Mucosa of gallbladder (tissue), 1 donor: ENCODE data around the gene MCRIP2. TPM values are rescaled to one million over a fixed set of nuclear protein-coding genes. Genes with fewer than 3 reads are reported as not detected.

ENCODE experiments used
- DNase-seq: peaks from one replicate; pipeline ENCODE4 v3.0.0-alpha.2; 2020; ENCODE audit warnings: low spot score
- total RNA-seq: library from RNA; stranded (reverse); gene quantifications from one replicate; pipeline ENCODE4 v1.2.1, GENCODE V29; 2021
- donor health status: DM: no; HTN: no; CAD: no.

Gene MCRIP2
- total RNA-seq, 1 donor from 2014 or later = 67.6 TPM

DNA sequence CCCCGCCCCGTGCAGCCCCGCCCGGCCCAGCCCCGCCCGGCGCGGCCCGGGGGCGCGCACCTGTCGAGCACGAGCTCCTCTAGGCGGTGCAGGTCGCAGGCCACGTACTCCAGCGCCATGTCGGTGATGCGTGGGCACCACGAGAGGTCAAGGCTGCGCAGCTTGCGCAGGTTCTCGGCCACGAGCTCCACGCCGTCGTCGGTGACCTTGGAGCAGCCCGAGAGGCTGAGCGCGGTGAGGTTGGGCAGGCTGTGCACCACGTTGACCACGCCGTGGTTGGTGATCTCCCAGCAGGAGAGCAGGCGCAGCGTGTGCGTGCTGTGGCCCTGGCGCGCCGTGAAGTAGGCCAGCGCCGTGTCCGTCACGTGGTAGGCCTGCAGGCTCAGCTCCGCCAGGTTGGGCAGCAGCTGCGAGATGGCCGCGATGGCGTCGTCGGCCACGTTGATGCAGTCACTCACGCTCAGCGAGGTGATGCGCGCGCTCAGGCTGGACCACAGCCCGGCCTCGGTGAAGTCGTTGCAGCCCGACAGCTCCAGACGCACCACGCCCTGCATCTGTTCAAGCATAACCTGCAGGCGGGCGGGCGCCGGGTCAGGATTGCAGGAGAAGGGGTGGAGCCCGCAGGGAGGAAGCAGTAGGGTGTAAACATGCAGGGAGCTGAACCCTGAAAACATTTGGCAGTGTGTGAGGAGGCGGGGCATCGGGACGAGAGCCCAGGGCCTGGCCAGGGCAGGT is 53.9 kb downstream of the MCRIP2 start:
- DNase-seq = peak; percentile 63

Other genes with a start within 250 kb of the MCRIP2 start
- 105 TPM for gene NME4, start 244.6 kb upstream of the MCRIP2 start, total RNA-seq
- gene DECR2, start 239.9 kb upstream of the MCRIP2 start, total RNA-seq = 36.8 TPM
- 58.5 TPM for gene RAB11FIP3, start 216.2 kb upstream of the MCRIP2 start, total RNA-seq
- gene CAPN15, start 114.1 kb upstream of the MCRIP2 start, total RNA-seq = 75.4 TPM
- not detected for gene PRR35, start 81.4 kb upstream of the MCRIP2 start, total RNA-seq
- gene NHLRC4, start 74.8 kb upstream of the MCRIP2 start, total RNA-seq = 1.2 TPM
- gene PIGQ, start 71.9 kb upstream of the MCRIP2 start, total RNA-seq = 117 TPM
- gene RAB40C, start 51.8 kb upstream of the MCRIP2 start, total RNA-seq = 33.1 TPM
- 1.7 TPM for gene WFIKKN1, start 10.8 kb upstream of the MCRIP2 start, total RNA-seq
- 69.3 TPM for gene METTL26, start 5.5 kb upstream of the MCRIP2 start, total RNA-seq
- 62.4 TPM for gene WDR90, start 7.5 kb downstream of the MCRIP2 start, total RNA-seq
- gene RHOT2, start 26.3 kb downstream of the MCRIP2 start, total RNA-seq = 125 TPM
- gene RHBDL1, start 33.8 kb downstream of the MCRIP2 start, total RNA-seq = 5.5 TPM
- gene STUB1, start 38.6 kb downstream of the MCRIP2 start, total RNA-seq = 125 TPM
- gene JMJD8, start 42.5 kb downstream of the MCRIP2 start, total RNA-seq = 66.7 TPM
- 14.8 TPM for gene WDR24, start 48.6 kb downstream of the MCRIP2 start, total RNA-seq
- 0.78 TPM for gene FBXL16, start 64.0 kb downstream of the MCRIP2 start, total RNA-seq
- gene METRN, start 73.3 kb downstream of the MCRIP2 start, total RNA-seq = 62.0 TPM
- 54.7 TPM for gene ANTKMT, start 79.3 kb downstream of the MCRIP2 start, total RNA-seq
- 3.3 TPM for gene CCDC78, start 84.6 kb downstream of the MCRIP2 start, total RNA-seq
- gene HAGHL, start 85.3 kb downstream of the MCRIP2 start, total RNA-seq = 13.4 TPM
- gene CIAO3, start 99.2 kb downstream of the MCRIP2 start, total RNA-seq = 47.1 TPM
- 53.1 TPM for gene MSLN, start 118.9 kb downstream of the MCRIP2 start, total RNA-seq
- 18.5 TPM for gene RPUSD1, start 146.6 kb downstream of the MCRIP2 start, total RNA-seq
- gene CHTF18, start 146.8 kb downstream of the MCRIP2 start, total RNA-seq = 17.3 TPM
- gene GNG13, start 158.9 kb downstream of the MCRIP2 start, total RNA-seq = not detected